Fibroblast of skin of back (primary cell): ENCODE results near the gene BRI3.

Experiments used
- DNase-seq: peaks from one replicate; pipeline ENCODE4 v3.0.0-alpha.2; 2013

The BRI3 gene

GRCh38 chr7:98287486-98287959, 6.0 kb downstream of the BRI3 start:
- DNase-seq = no peak

- DNase-seq = no peak
These were observed 6.8 kb downstream of the BRI3 start for GRCh38 chr7:98288064-98288823.

- no peak for DNase-seq
These were observed 7.9 kb downstream of the BRI3 start for GRCh38 chr7:98289333-98289875.

GRCh38 chr7:98291717-98292116, 10.2 kb downstream of the BRI3 start:
- DNase-seq = no peak

GRCh38 chr7:98293265-98293664, 11.8 kb downstream of the BRI3 start:
- no peak for DNase-seq

- DNase-seq = no peak
These were observed 12.3 kb downstream of the BRI3 start for GRCh38 chr7:98293746-98294145.

GRCh38 chr7:98294326-98294725, 12.8 kb downstream of the BRI3 start:
- no peak for DNase-seq

- peak; percentile 56 for DNase-seq
These were observed 13.4 kb downstream of the BRI3 start for GRCh38 chr7:98294798-98295382.

GRCh38 chr7:98295467-98296192, 14.1 kb downstream of the BRI3 start:
- DNase-seq = no peak

GRCh38 chr7:98296833-98297232, 15.3 kb downstream of the BRI3 start:
- no peak for DNase-seq

GRCh38 chr7:98297626-98298286, 16.3 kb downstream of the BRI3 start:
- DNase-seq = no peak

- no peak for DNase-seq
These were observed 19.3 kb downstream of the BRI3 start for GRCh38 chr7:98300595-98301372.

GRCh38 chr7:98301693-98302470, 20.4 kb downstream of the BRI3 start:
- DNase-seq = no peak

- DNase-seq = no peak
These were observed 21.8 kb downstream of the BRI3 start for GRCh38 chr7:98303176-98303865.

- no peak for DNase-seq
These were observed 22.4 kb downstream of the BRI3 start for GRCh38 chr7:98303906-98304305.

GRCh38 chr7:98305951-98306535, 24.6 kb downstream of the BRI3 start:
- no peak for DNase-seq

GRCh38 chr7:98307971-98308466, 26.5 kb downstream of the BRI3 start:
- no peak for DNase-seq

- no peak for DNase-seq
These were observed 28.1 kb downstream of the BRI3 start for GRCh38 chr7:98309566-98309965.

GRCh38 chr7:98312201-98312600, 30.7 kb downstream of the BRI3 start:
- DNase-seq = no peak

GRCh38 chr7:98314469-98314868, 33.0 kb downstream of the BRI3 start:
- DNase-seq = no peak
